HG03378 (cell line): Measurements from ENCODE around the gene RANBP3.
A peak's percentile ranks its signal among the peaks of the same experiment; 100 is the strongest.
"Not testable (repeated sequence)": the region's sequence is repeated elsewhere in the genome, so short reads cannot be mapped to it uniquely, and the experiment has no call there.

ENCODE experiments used
- ATAC-seq: cut with Tn5 transposase; IDR thresholded peaks from one replicate; pipeline ENCODE4 v1.9.1; 2021; ENCODE audit warnings: mild to moderate bottlenecking, moderate library complexity; ENCODE audit not compliant: unreplicated experiment

RANBP3 gene

GRCh38 chr19:5988517-5989387 is 10.8 kb upstream of the RANBP3 start:
- no peak for ATAC-seq

- no peak for ATAC-seq
These were observed 9.3 kb upstream of the RANBP3 start for GRCh38 chr19:5987077-5987818.

GRCh38 chr19:5985837-5986236 is 7.9 kb upstream of the RANBP3 start:
- ATAC-seq = not testable (repeated sequence)

- no peak for ATAC-seq
These were observed 7.3 kb upstream of the RANBP3 start for GRCh38 chr19:5985098-5985783.

GRCh38 chr19:5984600-5984999 is 6.7 kb upstream of the RANBP3 start:
- ATAC-seq = no peak

- ATAC-seq = no peak
These were observed 5.5 kb upstream of the RANBP3 start for GRCh38 chr19:5983367-5983955.

GRCh38 chr19:5978606-5979552 is 939 bp upstream of the RANBP3 start:
- ATAC-seq = no peak

- peak; percentile 9 for ATAC-seq
These were observed 637 bp downstream of the RANBP3 start for GRCh38 chr19:5977222-5977784.

- no peak for ATAC-seq
These were observed 1.2 kb downstream of the RANBP3 start for GRCh38 chr19:5976768-5977167.

GRCh38 chr19:5975388-5975728 is 2.6 kb downstream of the RANBP3 start:
- no peak for ATAC-seq

- no peak for ATAC-seq
These were observed 3.1 kb downstream of the RANBP3 start for GRCh38 chr19:5974721-5975387.

- no peak for ATAC-seq
These were observed 3.9 kb downstream of the RANBP3 start for GRCh38 chr19:5973867-5974635.

- no peak for ATAC-seq
These were observed 4.6 kb downstream of the RANBP3 start for GRCh38 chr19:5973376-5973775.

GRCh38 chr19:5972355-5972731 is 5.6 kb downstream of the RANBP3 start:
- ATAC-seq = no peak

GRCh38 chr19:5971714-5972354 is 6.1 kb downstream of the RANBP3 start:
- no peak for ATAC-seq

- ATAC-seq = no peak
These were observed 8.5 kb downstream of the RANBP3 start for GRCh38 chr19:5969476-5969875.

- no peak for ATAC-seq
These were observed 9.2 kb downstream of the RANBP3 start for GRCh38 chr19:5968431-5969373.
